HepG2 (cell line): ENCODE results near the gene CAPZA2. TPM values are rescaled to one million over a fixed set of nuclear protein-coding genes. Genes with fewer than 3 reads are reported as not detected.

Experiments used
- ATF1 ChIP-seq: IDR thresholded peaks from 2 replicates; pipeline ENCODE4 v1.6.1; 2016; ENCODE audit warnings: mild to moderate bottlenecking, control low read depth
- BCLAF1 ChIP-seq: fragments of 450-650 bp; IDR thresholded peaks from 2 replicates; pipeline ENCODE4 v1.6.1; 2017; ENCODE audit warnings: mild to moderate bottlenecking
- E2F1 ChIP-seq: sonication (generic); formaldehyde crosslinking; IDR thresholded peaks from 2 replicates; pipeline ENCODE4 v1.5.0; 2020; ENCODE audit warnings: missing genetic modification reagents
- FOXM1 ChIP-seq: sonication (generic); formaldehyde crosslinking; IDR thresholded peaks from 2 replicates; pipeline ENCODE4 v1.5.0; 2020; ENCODE audit warnings: missing genetic modification reagents
- HOXA9 ChIP-seq: sonication (generic); formaldehyde crosslinking; IDR thresholded peaks from 2 replicates; pipeline ENCODE4 v1.8.1; 2022; ENCODE audit warnings: missing genetic modification reagents, mild to moderate bottlenecking, moderate library complexity, borderline replicate concordance
- ISX ChIP-seq: sonication (generic); formaldehyde crosslinking; conservative IDR thresholded peaks from 2 replicates; pipeline ENCODE4 v1.5.0; 2020; ENCODE audit warnings: missing genetic modification reagents
- PRDM15 ChIP-seq: sonication (generic); formaldehyde crosslinking; IDR thresholded peaks from 2 replicates; pipeline ENCODE4 v1.4.0; 2020; ENCODE audit warnings: missing genetic modification reagents
- ZBTB38 ChIP-seq: sonication (generic); formaldehyde crosslinking; IDR thresholded peaks from 2 replicates; pipeline ENCODE4 v1.5.1; 2020; ENCODE audit warnings: mild to moderate bottlenecking, missing genetic modification reagents
- ZBTB4 ChIP-seq: sonication (generic); formaldehyde crosslinking; IDR thresholded peaks from 2 replicates; pipeline ENCODE4 v1.4.0; 2020; ENCODE audit warnings: missing genetic modification reagents, mild to moderate bottlenecking, borderline replicate concordance
- ZNF121 ChIP-seq: sonication (generic); formaldehyde crosslinking; IDR thresholded peaks from 2 replicates; pipeline ENCODE4 v1.5.0; 2020; ENCODE audit warnings: mild to moderate bottlenecking, missing genetic modification reagents
- ZNF224 ChIP-seq: sonication (generic); formaldehyde crosslinking; IDR thresholded peaks from 2 replicates; pipeline ENCODE4 v1.5.0; 2020; ENCODE audit warnings: mild to moderate bottlenecking, missing genetic modification reagents
- ZNF264 ChIP-seq: sonication (generic); formaldehyde crosslinking; IDR thresholded peaks from 2 replicates; pipeline ENCODE4 v1.4.0; 2020; ENCODE audit warnings: missing genetic modification reagents
- ZNF33A ChIP-seq: sonication (generic); formaldehyde crosslinking; IDR thresholded peaks from 2 replicates; pipeline ENCODE4 v1.5.1; 2020; ENCODE audit warnings: missing genetic modification reagents, mild to moderate bottlenecking, moderate library complexity, borderline replicate concordance
- ZNF563 ChIP-seq: sonication (generic); formaldehyde crosslinking; IDR thresholded peaks from 2 replicates; pipeline ENCODE4 v1.8.0; 2022; ENCODE audit warnings: mild to moderate bottlenecking, moderate library complexity, missing genetic modification reagents
- ZNF615 ChIP-seq: sonication (generic); formaldehyde crosslinking; IDR thresholded peaks from 2 replicates; pipeline ENCODE4 v1.5.0; 2020; ENCODE audit warnings: mild to moderate bottlenecking, missing genetic modification reagents, borderline replicate concordance
- ZNF780A ChIP-seq: sonication (generic); formaldehyde crosslinking; IDR thresholded peaks from 2 replicates; pipeline ENCODE4 v1.8.0; 2022; ENCODE audit warnings: mild to moderate bottlenecking, missing genetic modification reagents, moderate library complexity
- ZNF883 ChIP-seq: sonication (generic); formaldehyde crosslinking; IDR thresholded peaks from 2 replicates; pipeline ENCODE4 v1.5.1; 2020; ENCODE audit warnings: mild to moderate bottlenecking, missing genetic modification reagents; ENCODE audit errors: not compliant biosample characterization
- polyA plus RNA-seq, 8 experiments: library from polyadenylated mRNA; depleted of rRNA in 3 of 8; stranded (reverse) in 7 of 8; unstranded in 1 of 8; fragments of >200 nt; fragmentation: Illumina TruSeq in 4 of 8; extraction: Trizol in 4 of 8; gene quantifications; 2 replicates each; pipeline versions ENCODE4 v1.2.1 to v1.2.3, GENCODE V29; 2011 to 2016; ENCODE audit warnings: low read depth in 4 of 8, missing spikeins in 1 of 8, mixed read lengths in 1 of 8; ENCODE audit not compliant: insufficient read depth in 1 of 8
- total RNA-seq, 5 experiments: library from RNA; depleted of rRNA; stranded (reverse); fragments of >200 nt; fragmentation: Illumina TruSeq; extraction: Trizol; gene quantifications; 2 replicates each; pipeline ENCODE4 v1.2.3, GENCODE V29; 2016; ENCODE audit warnings: low read depth in 1 of 5

Gene CAPZA2
- total and polyA plus RNA-seq, 2 of the 13 experiments (the other 11 are each of a cell fraction or from before 2014, with no cell fraction given) = 38.4 to 199 TPM

DNA sequence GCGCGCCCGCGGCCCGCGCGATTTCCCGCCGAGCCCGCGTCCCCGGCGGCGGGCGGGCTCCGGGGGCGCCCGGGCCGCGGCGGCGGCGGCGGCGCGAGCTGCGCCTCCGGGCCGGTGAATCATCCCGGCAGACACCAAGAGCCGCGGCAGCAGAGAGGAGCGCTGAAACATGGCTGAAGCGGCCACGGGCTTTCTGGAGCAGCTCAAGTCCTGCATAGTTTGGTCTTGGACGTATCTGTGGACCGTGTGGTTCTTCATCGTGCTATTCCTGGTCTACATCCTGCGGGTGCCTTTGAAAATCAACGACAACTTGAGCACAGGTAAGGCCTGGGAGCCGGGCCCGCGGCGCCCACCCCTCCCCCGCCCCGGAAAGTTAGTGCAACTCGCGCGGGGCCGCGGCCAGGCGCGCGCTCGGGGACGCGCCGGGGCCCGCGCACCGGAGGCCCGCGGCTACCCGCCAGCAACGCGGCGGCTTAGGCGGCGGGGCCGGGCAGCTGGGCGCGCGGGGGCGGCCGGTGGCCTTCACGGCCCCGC is 91.1 kb downstream of the CAPZA2 start, which contains the start of gene ST7 (continued):
- TF ChIP-seq FOXM1 (CRISPR knock-in tag) (no peak), ZNF883 (CRISPR knock-in tag) (no peak), ZNF33A (CRISPR knock-in tag) (no peak), BCLAF1 (no peak), ZNF780A (CRISPR knock-in tag) (no peak), E2F1 (CRISPR knock-in tag) (no peak), PRDM15 (CRISPR knock-in tag) (no peak), ZNF121 (no peak), ZNF563 (CRISPR knock-in tag) (peak; percentile 2; the same call in 1 of the 2 replicates), ATF1 (no peak), ZNF224 (CRISPR knock-in tag) (no peak), HOXA9 (CRISPR knock-in tag) (no peak), ZBTB38 (CRISPR knock-in tag) (no peak), ZNF615 (CRISPR knock-in tag) (no peak), ISX (CRISPR knock-in tag) (no peak), ZNF264 (CRISPR knock-in tag) (0 out of 2 replicates have a peak, but pooled peaks have one; percentile 18), ZBTB4 (CRISPR knock-in tag) (no peak)
